Right hindlimb (tissue), 1 donor: Measurements from ENCODE around the gene TPRA1.

Experiments used
- DNase-seq: peaks from one replicate; pipeline ENCODE4 v3.0.0-alpha.2; 2018

The TPRA1 gene

DNA sequence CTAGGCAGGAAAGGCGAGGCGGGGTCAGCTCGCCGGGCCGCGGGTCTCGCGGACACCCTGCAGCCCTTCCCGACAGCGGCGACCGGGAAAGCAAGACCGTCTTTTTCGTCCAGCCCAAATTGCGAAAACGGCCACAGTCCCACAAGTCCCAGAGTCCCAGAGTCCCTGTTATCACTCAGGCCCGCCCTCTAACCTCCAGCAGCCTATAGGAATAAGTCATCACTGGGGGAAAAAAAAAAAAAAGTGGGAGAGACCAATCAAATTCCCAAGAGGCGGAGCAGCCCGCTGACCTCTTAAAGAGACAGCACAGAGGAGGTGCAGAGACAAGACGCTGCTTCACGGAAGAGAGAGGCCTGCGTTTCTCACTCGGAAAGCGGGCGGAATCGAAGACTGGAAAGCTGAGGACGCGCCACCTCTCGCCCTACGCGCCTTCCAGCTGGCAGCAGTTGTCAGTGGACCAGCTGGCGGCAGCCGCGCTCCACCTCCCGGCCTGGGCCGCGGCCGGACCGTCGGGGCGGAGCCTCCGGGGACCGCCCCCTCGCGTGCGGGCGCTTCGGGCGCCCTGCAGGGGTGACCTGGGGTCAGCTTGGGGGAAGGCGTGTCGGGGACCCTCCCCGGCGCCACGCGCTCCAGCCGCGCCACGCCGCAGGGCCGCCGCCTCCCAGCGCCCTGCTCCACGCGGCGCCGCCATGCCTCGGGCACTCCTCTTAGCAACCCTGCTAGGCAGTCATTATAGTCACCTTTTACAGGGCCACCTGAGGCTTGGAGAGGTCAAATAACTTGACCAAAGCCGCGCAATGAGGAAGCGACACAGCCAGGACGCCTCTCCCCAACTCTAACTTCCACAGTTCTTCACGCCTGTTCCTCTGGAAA is at the start of gene TPRA1:
TPRA1 (minus strand) TSS at position 141 of the 873 bp plus-strand sequence. CDS start 10,587 bp downstream, outside the sequence.
- DNase-seq: peak; percentile 94

DNA sequence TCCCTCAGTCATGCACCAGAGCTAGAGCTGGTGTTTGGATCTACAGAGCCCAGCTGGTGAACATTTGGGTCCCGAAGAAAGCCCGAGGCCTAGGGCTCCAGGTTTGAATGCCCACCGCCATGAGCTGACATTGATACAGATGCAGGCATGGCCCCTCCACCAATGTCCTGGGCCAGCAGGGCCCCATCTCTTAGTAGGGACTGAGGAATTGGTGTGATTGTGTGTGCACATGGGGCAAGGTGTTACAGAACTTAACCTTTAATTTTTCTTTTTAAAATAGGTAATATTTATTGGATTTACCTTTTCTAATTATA is 49.5 kb upstream of the TPRA1 start:
- no peak for DNase-seq

DNA sequence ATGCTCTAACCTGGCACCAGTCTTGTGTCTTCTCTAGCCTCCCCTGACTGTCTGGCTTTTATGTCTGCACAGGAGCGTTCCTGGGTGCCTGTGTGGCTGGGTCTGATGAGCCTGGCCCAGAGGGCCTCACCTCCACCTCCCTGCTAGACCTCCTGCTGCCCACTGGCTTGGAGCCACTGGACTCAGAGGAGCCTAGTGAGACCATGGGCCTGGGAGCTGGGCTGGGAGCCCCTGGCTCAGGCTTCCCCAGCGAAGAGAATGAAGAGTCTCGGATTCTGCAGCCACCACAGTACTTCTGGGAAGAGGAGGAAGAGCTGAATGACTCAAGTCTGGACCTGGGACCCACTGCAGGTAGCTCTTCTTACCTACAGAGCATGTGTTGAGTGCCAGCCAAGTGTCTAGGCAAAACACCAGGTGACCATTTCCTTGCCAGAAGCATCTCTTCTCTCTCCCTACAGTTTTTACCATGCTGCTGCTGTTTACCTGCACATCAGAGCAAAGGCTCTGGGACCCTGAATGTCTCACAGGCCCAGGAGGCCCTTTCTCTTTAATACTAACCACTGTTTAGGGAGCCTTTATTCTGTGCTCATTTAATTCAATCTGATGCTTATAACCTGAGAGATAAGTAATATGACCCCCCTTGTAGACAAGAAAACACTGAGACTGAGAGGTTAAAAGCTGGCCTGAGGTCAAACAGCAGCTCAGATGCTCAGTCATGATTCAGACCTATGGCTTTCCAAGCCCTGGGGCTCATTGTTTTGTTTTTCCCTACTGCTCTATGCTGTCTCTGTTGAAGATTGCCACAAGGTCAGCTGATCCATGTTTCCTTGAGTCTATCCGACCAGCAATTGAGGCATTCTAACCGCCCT is 48.9 kb upstream of the TPRA1 start:
- no peak for DNase-seq

DNA sequence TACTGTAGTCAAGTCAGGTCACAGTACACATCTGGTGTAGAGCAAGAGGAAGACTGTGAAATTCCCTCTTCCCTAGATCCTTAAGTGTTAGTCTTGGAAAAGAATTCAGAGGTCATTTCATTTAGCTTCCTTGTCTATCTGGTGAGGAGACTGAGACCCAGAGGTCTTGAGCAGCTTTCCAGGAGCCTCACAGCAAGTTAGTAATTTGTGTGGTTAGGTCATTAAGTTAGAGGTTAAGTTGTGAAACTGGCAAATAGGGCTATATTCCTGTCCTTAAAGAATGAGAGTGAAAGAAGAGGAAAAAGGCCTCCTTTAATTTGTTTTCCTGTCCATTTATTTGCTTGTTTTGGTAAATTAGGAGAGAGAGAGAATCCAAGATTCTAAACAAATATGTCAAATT is 47.4 kb upstream of the TPRA1 start:
- DNase-seq: no peak

DNA sequence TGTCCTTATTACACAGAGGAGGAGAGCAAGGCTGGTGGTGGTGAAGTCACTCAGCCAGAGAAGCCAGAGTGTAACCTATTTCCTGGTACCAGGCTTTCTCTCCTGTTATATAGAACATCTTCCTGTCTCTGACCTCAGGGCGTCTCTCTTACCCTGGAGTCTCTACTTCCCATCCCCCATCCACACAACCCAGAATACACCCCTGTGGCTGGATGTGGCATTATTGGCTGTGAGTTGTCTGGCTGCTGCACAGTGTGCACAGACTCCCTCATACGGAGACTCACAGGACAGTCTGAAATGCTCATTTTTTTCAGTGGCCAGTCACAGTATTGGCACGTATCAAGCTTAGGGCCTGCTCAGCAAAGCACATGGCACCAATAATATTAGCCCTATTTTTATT is 47.0 kb upstream of the TPRA1 start:
- no peak for DNase-seq

DNA sequence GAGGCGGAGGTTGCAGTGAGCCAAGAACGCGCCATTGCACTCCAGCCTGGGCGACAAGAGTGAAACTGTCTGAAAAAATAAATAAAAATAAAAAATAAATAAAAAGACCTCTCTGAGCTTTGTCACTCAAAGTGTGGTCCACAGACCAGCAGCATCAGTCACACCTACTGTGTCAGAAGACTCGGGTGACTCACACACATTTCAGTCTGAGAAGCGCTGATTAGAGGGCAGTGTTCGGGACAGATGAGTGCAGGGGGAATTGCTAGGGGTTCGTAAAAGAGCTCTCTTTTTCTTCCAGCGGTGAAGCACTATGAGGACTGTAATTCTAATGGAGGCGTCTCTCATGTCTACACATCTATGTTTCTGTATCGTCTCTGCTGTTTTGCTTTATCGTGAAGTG is 44.1 kb upstream of the TPRA1 start:
- no peak for DNase-seq

DNA sequence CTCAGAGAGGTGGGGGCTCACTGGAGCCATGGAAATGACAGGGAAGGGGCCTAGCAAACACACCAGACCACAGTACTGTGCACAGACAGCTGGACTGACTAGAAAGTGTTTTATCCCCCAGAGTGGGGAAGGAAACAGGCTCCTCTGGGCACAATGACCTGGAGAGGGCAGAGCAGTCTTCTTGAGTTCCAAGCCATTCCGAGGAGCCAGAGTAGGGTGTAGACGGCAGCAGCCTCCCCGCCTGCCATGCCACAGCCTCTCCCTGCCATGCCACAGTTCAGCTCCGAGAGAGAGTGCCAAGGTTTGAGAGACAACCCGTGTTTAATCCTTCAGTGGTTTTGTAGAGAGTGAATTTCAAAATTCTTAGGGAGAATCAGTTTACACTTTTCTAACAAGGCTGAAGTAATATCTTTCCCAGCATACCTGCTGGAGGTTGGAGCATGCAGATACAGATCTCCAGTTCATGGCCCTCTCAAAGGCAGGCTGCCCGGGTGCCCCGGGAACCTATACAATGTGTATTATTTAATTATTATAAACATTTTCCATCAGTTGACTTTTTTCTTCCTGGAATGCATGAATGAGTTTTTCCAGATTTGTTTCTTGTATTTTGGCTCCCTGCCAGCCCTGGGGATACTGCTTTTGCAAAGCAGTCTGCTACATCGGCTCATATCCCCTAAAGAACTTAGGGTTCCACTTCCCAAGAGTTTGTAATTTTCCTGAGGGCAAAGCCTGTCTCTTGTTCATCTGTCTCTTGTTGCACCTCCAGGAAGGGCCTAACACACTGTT is 41.7 kb upstream of the TPRA1 start:
- no peak for DNase-seq

DNA sequence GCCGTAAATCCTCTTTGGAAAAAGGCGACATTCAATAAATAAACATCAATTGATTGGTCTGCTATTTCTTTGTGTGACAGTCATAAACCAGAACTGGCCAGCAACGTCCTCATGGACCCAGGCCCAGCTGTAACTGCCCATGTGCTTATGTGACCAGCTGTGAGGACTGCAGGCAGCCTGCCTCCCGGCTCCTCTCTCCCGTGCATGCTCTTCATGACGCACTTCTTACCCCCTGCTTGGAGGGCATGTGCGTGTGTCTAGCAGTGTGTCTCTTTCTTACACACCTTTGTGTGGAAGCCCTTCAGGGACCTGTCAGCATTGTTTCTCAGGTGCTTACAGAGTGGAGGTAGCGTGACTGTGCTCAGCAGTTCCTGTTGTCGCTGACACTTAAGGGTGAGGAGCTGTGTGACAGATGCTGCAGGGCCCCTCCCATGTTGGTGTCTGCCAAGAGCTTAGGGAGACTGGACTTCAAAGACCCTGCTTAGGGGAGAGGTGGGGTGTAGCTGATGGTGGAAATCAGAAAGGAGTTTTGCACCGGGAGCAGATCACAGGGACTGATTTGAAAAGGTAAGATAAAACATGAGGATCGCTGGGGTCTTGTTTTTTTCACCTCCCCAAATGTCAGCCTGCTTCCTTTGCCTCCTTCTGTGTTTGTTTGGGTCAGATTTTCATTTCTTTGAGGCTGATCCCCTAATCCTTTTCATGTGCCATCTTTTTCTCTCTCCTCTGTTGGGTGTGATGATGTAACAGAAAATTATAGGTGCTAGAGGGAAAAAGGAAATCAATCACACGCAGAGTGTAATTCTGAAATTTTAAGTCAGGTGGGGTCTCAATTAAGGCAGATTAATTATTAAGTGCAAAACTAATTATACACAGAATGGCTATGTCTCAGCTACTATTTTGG is 40.5 kb upstream of the TPRA1 start:
- no peak for DNase-seq

DNA sequence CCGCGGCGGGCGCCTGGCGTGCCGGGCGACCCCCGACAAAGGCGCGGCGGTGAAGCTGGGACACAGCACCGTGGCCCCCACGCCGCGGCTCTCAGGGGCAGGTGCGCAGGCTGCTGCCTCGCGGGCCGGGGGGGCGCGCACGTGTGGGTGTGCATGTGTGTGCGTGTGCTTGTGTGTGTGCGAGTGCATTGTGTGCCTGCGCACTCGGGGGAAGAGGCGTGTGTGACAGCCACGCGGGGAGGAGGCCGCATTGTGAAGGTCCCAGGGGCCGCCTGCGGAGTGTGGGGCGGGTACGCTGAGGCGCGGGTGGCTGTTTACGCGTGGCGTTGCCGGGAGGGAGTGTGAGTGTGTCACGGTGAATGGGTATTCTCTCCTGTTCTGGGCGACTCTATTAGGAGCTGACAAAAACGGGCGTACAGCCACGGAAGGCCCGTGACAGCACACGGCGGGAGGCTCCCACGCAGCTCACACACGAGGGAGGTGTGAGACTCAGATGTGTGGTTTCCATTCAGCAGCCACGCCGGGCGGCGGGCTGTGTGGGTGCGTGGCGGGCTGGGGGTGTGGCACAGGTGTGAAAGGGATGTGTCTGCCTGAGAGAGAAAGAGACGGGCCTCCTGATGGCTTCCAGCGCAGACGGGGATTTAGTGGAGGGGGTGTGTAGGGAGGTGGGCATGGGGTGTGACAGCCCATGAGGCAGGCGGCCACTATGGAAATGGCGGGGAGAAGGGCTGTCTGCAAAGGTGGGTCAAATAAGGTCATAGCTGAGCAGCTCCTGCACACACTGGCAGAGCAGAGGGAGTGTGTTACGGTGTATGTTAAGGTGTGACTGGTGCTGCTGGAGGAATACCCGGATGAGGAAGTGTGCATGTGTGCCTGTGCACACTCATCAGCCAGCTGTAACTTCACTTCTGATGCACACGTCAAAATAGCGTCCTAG is 39.2 kb upstream of the TPRA1 start:
- peak; percentile 30 for DNase-seq

DNA sequence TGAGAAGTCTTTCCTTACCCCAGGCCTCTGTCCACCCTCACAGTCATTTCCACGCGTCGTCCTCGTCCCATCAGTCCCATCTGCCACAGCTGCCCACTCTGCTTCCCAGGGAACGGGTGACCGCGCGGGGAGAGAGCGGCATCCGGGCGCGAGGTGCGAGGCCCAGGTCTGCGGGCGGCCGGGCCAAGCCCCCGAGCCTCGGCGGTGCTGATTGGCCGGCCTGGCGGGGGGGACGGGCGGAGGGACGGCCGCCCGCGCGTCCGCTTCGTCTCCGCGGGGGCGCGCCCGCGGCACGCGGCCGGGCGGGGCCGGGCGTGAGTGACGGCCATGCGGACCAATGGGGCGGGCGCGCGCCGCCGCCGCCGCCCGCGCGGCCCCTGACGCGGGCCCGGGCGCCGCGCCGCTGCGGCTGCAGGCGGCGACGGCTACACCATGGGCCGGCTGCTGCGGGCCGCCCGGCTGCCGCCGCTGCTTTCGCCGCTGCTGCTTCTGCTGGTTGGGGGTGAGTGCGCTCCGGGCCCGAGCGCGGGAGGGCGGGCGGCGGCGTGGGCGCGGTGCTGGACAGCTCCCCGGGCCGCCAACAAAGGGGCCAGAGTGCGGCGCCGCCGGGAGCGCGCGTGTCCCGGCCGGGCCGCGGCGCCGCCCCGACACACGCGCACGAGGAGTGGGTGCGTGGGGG is 38.4 kb upstream of the TPRA1 start, which contains the start of gene PODXL2:
PODXL2 (plus strand) TSS at position 398 of the 679 bp plus-strand sequence; CDS start at position 433, 35 bp downstream.
- DNase-seq: peak; percentile 67

DNA sequence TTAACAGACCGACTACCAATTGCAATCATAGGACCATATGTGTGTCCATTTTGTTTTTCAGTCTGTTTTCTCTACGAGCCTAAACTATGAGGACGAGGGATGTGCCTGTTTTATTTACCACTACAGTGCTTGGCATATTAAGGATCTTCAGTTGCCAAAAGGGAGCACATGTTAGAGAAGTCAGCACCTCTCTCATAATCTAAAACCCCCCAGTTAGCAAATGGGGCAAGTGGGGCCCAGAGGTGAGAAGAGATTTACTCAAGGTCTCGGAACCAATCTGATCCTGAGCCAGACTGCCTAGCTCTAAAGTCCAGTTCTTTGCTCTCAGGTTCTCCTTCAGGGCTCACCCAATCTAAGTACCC is 37.9 kb upstream of the TPRA1 start:
- no peak for DNase-seq

DNA sequence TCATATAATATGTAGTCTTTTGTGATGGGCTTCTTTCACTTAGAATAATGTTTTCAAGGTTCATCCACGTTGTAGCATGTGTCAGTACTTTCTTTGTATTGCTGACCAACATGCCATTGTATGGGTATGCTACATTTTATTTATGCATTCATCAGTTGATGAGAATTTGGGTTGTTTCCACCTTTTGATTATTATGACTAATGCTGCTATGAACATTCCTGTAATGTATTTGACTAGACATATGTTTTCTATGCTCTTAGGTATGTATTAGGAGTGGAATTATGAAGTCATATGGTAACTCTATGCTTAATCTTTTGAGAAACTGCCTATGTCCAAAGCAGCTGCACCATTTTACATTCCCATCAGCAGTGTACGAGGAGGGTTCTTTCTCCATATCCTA is 35.3 kb upstream of the TPRA1 start:
- no peak for DNase-seq

DNA sequence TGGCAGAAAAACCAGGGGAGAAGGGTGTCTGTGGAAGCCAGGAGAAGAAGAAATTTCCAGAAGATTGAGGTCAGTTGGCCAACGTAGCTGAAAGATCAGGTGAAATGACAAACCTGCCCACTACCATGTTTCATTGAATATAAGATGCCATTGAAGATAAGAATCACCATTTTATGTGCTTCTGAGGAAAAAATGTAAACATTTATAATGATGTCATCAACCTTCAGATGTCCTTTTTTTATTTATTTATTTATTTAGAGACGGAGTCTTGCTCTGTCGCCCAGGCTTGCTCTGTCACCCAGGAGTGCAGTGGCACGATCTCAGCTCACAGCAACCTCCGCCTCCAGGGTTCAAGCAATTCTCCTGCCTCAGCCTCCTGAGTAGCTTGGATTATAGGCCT is 33.5 kb upstream of the TPRA1 start:
- no peak for DNase-seq

DNA sequence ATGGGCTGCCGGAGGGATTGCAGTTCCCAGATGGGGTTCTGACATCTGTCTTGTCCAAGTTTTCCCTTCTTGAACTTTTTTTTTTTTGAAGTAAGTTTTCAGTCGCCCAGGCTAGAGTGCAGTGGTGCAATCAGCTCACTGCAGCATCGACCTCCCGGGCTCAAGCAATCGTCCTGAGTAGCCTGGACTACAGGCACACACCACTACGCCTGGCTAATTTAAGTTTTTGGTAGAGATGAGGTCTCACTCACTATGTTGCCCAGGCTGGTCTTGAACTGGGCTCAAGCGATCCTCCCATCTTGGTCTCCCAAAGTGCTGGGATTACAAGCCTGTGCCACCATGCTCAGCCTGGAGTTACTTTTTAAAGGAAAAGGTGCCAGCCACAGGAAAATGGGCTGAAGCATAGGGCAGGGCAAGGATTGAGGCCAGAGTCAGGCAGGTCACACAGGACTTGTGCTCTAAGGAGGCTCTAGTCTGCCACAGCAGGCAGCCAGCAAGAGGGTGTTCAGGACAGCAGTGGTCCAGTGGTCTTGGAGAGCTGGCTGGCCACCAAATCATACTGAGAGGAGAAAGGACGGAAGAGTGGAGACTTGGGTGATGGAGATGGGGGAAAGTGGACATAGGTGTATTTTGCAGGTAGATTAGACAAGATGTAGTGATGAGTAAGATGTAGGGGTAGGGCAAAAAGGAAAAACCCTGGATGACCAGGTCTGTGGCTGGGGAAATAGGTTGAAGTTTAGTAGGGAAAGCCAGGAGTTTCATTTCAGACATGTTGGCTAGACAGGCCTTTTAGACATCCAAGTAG is 32.4 kb upstream of the TPRA1 start:
- DNase-seq: no peak

DNA sequence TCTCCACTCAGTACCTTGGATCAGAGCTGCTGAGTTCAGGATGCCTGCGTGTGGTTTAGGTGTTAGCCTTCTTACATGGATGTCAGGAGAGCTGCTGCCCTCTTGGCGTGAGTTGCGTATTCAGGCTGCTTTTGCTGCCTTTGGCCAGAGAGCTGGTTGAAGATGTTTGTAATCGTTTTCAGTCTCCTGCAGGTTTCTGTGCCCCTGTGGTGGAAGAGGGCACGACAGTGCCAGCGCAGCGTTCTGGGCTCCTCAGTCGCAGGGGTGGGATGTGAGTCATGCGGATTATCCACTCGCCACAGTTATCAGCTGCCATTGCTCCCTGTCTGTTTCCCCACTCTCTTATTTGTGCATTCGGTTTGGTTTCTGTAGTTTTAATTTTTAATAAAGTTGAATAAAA is 31.5 kb upstream of the TPRA1 start:
- DNase-seq: no peak

DNA sequence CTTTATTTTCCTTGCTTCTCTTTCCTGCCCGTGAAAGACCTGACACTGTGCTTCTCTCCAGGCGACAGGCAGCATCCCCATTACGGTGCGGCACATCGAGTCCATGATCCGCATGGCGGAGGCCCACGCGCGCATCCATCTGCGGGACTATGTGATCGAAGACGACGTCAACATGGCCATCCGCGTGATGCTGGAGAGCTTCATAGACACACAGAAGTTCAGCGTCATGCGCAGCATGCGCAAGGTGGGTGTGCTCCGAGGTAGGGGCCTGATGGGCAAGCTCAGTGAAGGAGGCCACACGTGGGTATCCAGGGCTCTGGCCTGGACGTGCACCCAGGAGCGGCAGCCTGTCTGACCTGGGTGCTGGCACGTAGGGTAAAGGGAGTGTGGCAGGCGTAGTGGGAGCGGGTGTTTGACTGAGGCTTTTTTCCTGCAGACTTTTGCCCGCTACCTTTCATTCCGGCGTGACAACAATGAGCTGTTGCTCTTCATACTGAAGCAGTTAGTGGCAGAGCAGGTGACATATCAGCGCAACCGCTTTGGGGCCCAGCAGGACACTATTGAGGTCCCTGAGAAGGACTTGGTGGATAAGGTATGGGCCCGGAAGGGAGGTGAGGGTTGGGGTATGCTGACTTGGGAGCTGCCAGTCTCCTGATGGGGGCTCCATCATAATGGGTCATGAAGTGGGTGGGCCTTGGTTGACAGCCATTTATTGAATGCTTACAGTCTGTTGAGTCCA is 30.3 kb upstream of the TPRA1 start:
- no peak for DNase-seq

DNA sequence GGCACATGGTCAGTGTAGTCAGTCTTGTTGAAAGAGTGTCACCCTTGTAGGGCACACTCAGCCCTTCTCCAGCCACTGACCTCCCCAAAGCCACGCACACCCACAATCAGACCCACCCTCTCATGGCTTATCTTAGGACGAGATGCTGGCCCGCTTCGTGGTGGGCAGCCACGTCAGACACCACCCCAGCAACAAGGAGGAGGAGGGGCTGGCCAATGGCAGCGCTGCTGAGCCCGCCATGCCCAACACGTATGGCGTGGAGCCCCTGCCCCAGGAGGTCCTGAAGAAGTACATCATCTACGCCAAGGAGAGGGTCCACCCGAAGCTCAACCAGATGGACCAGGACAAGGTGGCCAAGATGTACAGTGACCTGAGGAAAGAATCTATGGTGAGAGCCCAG is 28.4 kb upstream of the TPRA1 start:
- DNase-seq: no peak

DNA sequence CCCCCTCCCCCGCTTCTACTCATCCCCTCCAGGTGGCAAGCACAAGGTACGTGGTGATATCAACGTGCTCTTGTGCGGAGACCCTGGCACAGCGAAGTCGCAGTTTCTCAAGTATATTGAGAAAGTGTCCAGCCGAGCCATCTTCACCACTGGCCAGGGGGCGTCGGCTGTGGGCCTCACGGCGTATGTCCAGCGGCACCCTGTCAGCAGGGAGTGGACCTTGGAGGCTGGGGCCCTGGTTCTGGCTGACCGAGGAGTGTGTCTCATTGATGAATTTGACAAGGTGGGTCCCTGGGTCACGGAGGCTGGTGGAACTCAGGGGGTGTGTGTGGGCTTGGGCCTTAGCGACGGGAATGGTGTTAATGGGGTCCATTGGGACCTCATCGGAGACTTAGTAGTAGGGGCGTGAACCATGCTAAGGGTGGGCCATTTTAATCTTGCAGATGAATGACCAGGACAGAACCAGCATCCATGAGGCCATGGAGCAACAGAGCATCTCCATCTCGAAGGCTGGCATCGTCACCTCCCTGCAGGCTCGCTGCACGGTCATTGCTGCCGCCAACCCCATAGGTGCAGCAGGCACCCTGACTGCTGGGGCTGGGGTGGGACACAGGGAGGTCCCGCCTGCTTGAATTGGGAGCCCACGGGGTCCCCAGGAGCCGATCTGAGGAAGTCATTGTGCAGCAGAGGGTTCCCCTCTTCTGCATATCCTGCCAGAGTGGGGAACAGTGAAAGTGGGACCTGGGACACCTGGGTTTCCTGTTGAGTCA is 26.5 kb upstream of the TPRA1 start:
- no peak for DNase-seq
